Stimulated activated effector memory CD8-positive, alpha-beta T cell treated with anti-CD3 and anti-CD28 coated beads, Interleukin-12 subunit alpha, Interleukin-12 subunit beta, amount 100 ng/mL, for 72 hours (primary cell): ENCODE data around the gene TAF1C.

Source experiments
- ATAC-seq: fragments of 150-1000 bp; cut with Tn5 transposase; 2 replicates; pipeline ENCODE4 v1.10.0; 2021
- DNase-seq, 2 donors: peaks; one replicate each; pipeline ENCODE4 v3.0.0; 2021 to 2022; ENCODE audit warnings: low spot score in 2 of 2
- H3K27ac Mint-ChIP-seq: one replicate; pipeline ENCODE4 v1.8.0; 2022; ENCODE audit warnings: mild to moderate bottlenecking, mixed read lengths
- H3K36me3 Mint-ChIP-seq: one replicate; pipeline ENCODE4 v1.8.0; 2022; ENCODE audit warnings: mild to moderate bottlenecking, mixed read lengths
- H3K4me1 Mint-ChIP-seq: one replicate; pipeline ENCODE4 v1.8.0; 2022; ENCODE audit warnings: mixed read lengths
- H3K4me3 Mint-ChIP-seq: one replicate; pipeline ENCODE4 v1.8.0; 2022; ENCODE audit warnings: mild to moderate bottlenecking, mixed read lengths
- H3K9me3 Mint-ChIP-seq: one replicate; pipeline ENCODE4 v1.8.0; 2022; ENCODE audit warnings: mixed read lengths

The TAF1C gene

GRCh38 chr16:84197466-84198128 is 10.7 kb upstream of the TAF1C start:
- Mint-ChIP-seq H3K9me3 (no peaks in the 10 kb centered on the region), H3K36me3 (no peaks in the 10 kb centered on the region), H3K4me3 (no peak overlapping the region), H3K4me1 (peaks cover 14% of the 10 kb centered on the region), H3K27ac (no peak overlapping the region)
- no peak for DNase-seq
- ATAC-seq = no peak

DNA sequence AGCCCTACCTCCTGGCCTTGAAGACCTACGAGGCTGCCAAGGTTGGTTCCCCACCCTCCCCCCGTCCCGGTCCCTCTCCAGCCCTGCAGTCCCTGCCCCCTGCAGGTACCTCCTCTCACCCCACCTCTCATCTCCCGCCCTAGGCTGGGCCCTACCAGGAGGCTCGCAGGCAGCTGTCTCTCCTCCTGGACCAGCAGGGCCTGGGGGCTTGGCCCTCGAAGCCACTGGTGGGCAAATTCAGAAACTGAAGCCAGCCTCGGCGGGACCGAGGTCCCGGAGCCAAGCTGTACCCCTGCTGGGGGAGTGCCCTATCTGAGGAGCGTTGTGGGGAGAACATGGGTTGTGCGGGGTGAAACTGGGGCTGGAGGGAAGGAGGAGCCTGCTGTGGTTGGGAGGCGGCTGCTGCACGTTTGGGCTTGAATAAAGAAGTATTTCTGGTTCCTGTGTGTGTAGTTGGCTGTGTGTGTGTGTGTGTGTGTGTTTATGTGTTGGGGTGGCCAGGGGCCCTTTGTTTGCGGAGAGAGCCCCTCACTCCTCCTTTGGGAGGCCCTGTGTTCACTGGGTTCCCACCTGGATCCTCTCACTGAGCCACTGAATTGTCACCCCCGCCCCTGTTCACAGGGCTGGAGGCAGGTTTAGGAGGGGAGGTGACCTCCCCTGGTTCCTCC is 10.0 kb upstream of the TAF1C start:
- Mint-ChIP-seq H3K4me1 (peaks cover 14% of the 10 kb centered on the region), H3K9me3 (no peaks in the 10 kb centered on the region), H3K4me3 (no peak overlapping the region), H3K36me3 (no peaks in the 10 kb centered on the region), H3K27ac (no peak overlapping the region)
- DNase-seq (no peak), ATAC-seq (no peak)

DNA sequence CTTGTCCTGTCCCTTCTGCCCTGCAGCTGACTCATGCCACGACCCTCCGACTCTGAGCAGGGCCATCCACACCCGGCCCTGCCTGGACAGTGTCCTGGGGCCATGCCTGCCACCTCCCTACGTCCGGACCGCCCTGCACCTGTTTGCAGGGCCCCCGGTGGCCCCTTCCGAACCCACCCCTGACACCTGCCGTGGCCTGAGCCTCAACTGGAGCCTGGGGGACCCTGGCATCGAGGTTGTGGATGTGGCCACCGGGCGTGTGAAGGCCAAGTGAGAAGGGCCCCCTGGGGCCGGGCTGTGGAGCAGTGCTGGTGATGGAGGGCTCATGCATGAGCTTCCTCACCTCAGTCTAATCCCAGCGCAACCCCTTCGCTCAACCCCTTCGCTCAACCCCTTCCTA is 9.2 kb upstream of the TAF1C start:
- H3K36me3 Mint-ChIP-seq = no peaks in the 10 kb centered on the region
- no peak for DNase-seq
- no peak for ATAC-seq
- H3K4me1 Mint-ChIP-seq = peaks cover 14% of the 10 kb centered on the region
- H3K4me3 Mint-ChIP-seq = no peak overlapping the region
- H3K9me3 Mint-ChIP-seq = no peaks in the 10 kb centered on the region
- H3K27ac Mint-ChIP-seq = no peak overlapping the region

DNA sequence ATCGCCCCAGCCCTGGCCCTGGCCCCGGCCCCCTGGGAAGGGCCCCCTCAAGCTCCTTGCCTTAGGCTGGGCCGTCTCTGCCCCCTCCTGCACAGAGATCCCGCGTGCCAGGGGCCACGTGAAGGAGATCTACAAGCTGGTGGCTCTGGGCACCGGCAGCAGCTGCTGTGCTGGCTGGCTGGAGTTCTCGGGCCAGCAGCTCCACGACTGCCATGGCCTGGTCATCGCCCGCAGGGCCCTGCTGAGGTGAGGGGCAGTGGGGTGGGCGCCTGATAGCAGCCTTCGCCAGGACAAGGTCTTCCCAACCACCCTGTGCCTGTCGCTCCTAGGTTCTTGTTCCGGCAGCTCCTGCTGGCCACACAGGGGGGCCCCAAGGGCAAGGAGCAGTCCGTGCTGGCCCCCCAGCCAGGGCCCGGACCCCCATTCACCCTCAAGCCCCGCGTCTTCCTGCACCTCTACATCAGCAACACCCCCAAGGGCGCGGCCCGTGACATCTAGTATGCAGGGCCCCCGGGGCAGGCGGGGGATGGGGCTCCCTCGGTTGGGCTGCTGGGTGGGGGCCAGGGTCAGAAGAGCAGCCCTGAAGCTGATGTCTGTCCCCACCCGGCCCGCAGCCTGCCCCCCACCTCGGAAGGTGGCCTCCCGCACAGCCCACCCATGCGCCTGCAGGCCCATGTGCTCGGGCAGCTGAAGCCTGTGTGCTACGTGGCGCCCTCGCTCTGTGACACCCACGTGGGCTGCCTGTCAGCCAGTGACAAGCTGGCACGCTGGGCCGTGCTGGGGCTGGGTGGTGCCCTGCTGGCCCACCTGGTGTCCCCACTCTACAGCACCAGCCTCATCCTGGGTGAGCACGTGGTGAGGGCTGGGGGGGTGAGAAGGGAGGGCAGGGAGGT is 8.6 kb upstream of the TAF1C start:
- H3K4me3 Mint-ChIP-seq = no peak overlapping the region
- H3K27ac Mint-ChIP-seq = no peak overlapping the region
- DNase-seq (no peak), ATAC-seq (no peak)
- no peaks in the 10 kb centered on the region for H3K36me3 Mint-ChIP-seq
- H3K9me3 Mint-ChIP-seq = no peaks in the 10 kb centered on the region
- peaks cover 14% of the 10 kb centered on the region for H3K4me1 Mint-ChIP-seq

DNA sequence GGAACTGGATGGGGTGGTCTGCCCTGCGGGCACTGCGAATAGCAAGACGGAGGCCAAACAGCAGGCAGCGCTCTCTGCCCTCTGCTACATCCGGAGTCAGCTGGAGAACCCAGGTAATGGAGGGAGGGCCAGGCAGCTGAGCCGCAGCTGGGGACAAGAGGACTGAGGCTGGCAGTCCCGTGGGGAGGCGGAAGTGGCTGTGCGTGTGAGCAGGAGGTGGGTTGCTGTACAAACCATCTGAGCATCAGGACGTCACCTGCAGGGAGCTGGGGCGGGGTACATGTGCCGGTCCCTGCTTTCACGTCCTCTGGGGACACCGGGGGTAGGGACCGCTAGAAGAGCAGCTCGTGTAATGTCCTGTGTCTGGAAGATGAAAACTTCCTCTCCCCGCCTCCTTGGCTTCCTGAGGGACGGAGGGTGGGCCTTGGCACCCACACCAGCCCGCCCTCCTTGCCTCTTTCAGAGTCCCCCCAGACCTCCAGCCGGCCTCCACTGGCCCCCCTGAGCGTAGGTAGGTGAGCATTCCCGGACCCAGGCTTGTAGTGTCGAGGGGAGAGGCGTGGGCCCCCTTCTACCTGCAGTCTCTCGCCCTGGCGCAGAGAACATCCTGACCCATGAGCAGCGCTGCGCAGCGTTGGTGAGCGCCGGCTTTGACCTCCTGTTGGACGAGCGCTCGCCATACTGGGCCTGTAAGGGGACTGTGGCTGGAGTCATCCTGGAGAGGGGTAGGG is 7.8 kb upstream of the TAF1C start:
- Mint-ChIP-seq H3K36me3 (no peaks in the 10 kb centered on the region), H3K27ac (peak overlapping the region; percentile 23), H3K4me3 (peak overlapping the region; percentile 53), H3K4me1 (peaks cover 14% of the 10 kb centered on the region), H3K9me3 (no peaks in the 10 kb centered on the region)
- no peak for DNase-seq
- ATAC-seq = peak; percentile 50

GRCh38 chr16:84194018-84194417 is 7.2 kb upstream of the TAF1C start:
- peak overlapping the region; percentile 53 for H3K4me3 Mint-ChIP-seq
- peak; percentile 12 for ATAC-seq
- no peak for DNase-seq
- peaks cover 14% of the 10 kb centered on the region for H3K4me1 Mint-ChIP-seq
- H3K9me3 Mint-ChIP-seq = no peaks in the 10 kb centered on the region
- no peaks in the 10 kb centered on the region for H3K36me3 Mint-ChIP-seq
- peak overlapping the region; percentile 23 for H3K27ac Mint-ChIP-seq

DNA sequence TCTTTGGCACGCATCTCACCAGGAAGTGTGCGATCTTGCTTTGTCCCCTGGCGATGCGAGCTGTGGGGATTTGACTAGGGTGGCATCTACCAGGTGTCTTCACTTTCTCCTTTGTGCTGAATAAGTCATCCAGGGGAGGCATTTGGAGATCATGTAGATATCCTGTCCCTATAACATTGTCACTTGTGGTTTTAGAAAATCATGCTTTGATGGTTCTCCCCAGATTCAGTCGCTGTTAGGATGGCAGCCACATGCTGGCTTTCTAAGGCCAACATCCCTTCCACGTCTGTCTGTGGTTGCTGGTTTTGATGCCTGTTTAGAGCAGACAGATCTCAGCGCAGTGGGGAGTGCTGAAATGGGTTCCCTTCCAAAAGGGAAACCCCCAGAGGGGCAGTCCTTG is 6.6 kb upstream of the TAF1C start:
- Mint-ChIP-seq H3K4me3 (peak overlapping the region; percentile 53), H3K9me3 (no peaks in the 10 kb centered on the region), H3K36me3 (no peaks in the 10 kb centered on the region), H3K4me1 (peaks cover 14% of the 10 kb centered on the region), H3K27ac (no peak overlapping the region)
- DNase-seq (no peak), ATAC-seq (no peak)

- H3K4me1 Mint-ChIP-seq = peaks cover 19% of the 10 kb centered on the region
- no peaks in the 10 kb centered on the region for H3K9me3 Mint-ChIP-seq
- H3K36me3 Mint-ChIP-seq = no peaks in the 10 kb centered on the region
- no peak overlapping the region for H3K27ac Mint-ChIP-seq
- ATAC-seq (no peak), DNase-seq (no peak)
- H3K4me3 Mint-ChIP-seq = no peak overlapping the region
Observed at GRCh38 chr16:84191466-84191865, 4.6 kb upstream of the TAF1C start.

GRCh38 chr16:84190731-84191388 is 4.0 kb upstream of the TAF1C start, which contains the start of gene ADAD2:
ADAD2 (plus strand) TSS chr16:84191157; CDS start chr16:84191231, 74 bp downstream.
- Mint-ChIP-seq H3K36me3 (no peaks in the 10 kb centered on the region), H3K4me1 (peaks cover 19% of the 10 kb centered on the region), H3K4me3 (no peak within 1 kb of the TSS), H3K27ac (no peak within 1 kb of the TSS), H3K9me3 (no peaks in the 10 kb centered on the region)
- DNase-seq (no peak), ATAC-seq (no peak)

GRCh38 chr16:84184775-84185174 is 2.1 kb downstream of the TAF1C start:
- Mint-ChIP-seq H3K9me3 (no peaks in the 10 kb centered on the region), H3K4me1 (peaks cover 21% of the 10 kb centered on the region), H3K27ac (no peak overlapping the region), H3K36me3 (peaks cover 28% of the 10 kb centered on the region), H3K4me3 (peak overlapping the region; percentile 90)
- ATAC-seq (no peak), DNase-seq (no peak)

DNA sequence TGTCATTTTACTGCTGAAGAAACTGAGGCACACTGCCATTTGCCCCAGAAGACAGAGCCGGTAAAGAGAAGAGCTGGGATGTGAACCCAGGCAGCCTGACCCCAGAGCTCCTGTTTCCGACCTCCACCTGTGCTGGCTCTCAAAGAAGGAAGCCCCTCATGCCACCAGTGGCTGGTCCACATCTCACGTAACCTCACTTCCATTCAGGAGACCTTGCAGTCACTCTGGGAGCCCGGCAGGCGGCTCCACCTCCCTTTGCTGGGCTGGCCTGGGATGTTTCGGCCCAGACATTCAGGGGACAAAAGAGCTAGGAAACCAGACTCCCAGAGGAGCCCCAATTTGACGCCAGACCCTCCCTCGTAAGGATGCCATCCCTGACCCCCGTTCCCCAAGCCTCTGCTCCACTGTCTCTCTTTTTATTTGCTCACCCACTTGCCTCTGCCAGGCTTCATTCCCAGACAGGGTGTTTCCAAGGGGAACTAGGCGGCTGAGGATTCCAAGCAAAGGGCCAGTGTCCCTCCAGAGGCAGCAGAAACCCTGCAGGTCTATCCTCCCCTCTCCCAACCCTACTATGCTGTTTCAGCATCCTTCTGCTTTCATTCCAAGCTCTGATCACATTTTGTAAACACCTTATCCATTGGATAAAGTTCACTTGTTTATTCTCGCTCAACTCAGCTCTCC is 2.8 kb downstream of the TAF1C start:
- ATAC-seq (no peak), DNase-seq (no peak)
- H3K9me3 Mint-ChIP-seq = no peaks in the 10 kb centered on the region
- H3K36me3 Mint-ChIP-seq = peaks cover 28% of the 10 kb centered on the region
- peaks cover 21% of the 10 kb centered on the region for H3K4me1 Mint-ChIP-seq
- H3K27ac Mint-ChIP-seq = peak overlapping the region; percentile 70
- no peak overlapping the region for H3K4me3 Mint-ChIP-seq

DNA sequence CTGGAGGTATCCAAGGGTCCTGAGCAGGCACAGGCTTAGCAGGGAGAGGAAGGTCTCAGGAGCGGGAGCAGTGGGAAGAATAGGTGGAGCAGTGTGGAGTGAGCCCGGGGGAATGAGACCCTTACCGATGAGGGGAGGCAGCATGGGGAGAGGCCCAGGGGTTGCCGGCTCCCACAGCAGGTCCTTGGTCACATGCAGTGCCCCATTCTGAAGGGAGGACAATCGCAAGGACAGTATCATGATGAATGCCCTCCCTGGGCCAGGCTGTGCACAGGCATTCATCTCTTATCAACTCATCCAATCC is 3.3 kb downstream of the TAF1C start:
- peaks cover 22% of the 10 kb centered on the region for H3K4me1 Mint-ChIP-seq
- peaks cover 31% of the 10 kb centered on the region for H3K36me3 Mint-ChIP-seq
- no peak overlapping the region for H3K4me3 Mint-ChIP-seq
- ATAC-seq (no peak), DNase-seq (no peak)
- H3K9me3 Mint-ChIP-seq = no peaks in the 10 kb centered on the region
- peak overlapping the region; percentile 70 for H3K27ac Mint-ChIP-seq

DNA sequence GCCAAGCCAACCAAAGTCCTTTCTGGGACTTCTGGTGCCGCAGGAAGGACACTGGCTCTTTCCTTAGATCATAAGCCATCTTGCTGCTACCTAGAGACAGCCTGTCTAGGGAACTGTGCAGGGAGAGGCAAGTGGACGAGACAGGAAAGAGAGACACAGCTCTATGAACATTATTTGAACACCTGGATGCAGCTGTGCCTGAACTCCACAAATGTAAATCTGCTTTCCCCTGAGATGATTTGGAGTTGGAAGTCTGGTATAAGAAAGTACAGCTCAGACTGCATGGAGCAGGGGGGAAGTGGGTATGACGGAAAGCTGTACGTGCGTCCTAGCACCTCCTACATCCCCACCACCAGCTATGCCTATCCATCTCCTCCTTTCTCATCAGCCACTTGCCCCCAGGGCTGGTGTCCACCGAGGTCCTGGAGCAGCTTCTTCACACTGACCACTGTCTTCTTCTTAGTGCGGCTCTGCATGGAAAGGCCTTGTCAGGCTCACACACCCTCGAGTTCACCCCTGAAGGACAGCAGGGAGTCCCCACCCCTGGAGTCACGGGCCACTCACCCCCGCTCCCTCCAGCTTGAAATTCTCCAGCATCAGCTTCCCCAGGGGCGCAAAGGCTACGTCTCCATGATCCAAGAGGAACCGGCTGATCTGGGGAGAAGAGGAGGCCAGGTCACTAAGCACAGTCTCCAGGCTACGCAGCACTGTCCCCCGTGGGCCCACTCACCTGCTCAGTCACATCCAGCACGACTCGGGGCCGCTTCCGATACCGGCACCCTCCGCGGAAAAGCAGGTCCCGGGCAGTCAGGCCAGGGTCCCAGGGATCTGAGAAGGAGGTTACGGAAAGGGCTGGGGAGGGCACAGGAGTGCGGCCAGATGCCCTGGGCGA is 3.9 kb downstream of the TAF1C start:
- peaks cover 28% of the 10 kb centered on the region for H3K4me1 Mint-ChIP-seq
- DNase-seq (no peak), ATAC-seq (no peak)
- H3K36me3 Mint-ChIP-seq = peaks cover 37% of the 10 kb centered on the region
- no peak overlapping the region for H3K27ac Mint-ChIP-seq
- H3K9me3 Mint-ChIP-seq = no peaks in the 10 kb centered on the region
- no peak overlapping the region for H3K4me3 Mint-ChIP-seq
